Right renal cortex interstitium (tissue), 3 donors: ENCODE data around the gene KLHDC8A. TPM values are rescaled to one million over a fixed set of nuclear protein-coding genes. Genes with fewer than 3 reads are reported as not detected.
"Not testable (repeated sequence)": the region's sequence is repeated elsewhere in the genome, so short reads cannot be mapped to it uniquely, and the experiment has no call there.

Experiments used
- DNase-seq, 3 donors: peaks; one replicate each; pipeline ENCODE4 v3.0.0-alpha.2; 2013; ENCODE audit warnings: low read depth in 3 of 3, low spot score in 2 of 3
- polyA plus RNA-seq, 3 donors: library from polyadenylated mRNA; unstranded; fragments of 120-200 nt; gene quantifications; one replicate each; pipeline ENCODE4 v1.2.1, GENCODE V29; 2013; ENCODE audit not compliant: insufficient read length in 3 of 3

KLHDC8A gene
- polyA plus RNA-seq, 3 donors, result 1.4 to 1.6 (median 1.5) TPM

- no peak for DNase-seq
Observed at GRCh38 chr1:205301842-205302588, 54.7 kb downstream of the KLHDC8A start.

- DNase-seq, result peak; percentile 76 to 88 (median 79)
Observed at GRCh38 chr1:205301205-205301821, 55.4 kb downstream of the KLHDC8A start.

GRCh38 chr1:205300149-205300548, 56.6 kb downstream of the KLHDC8A start:
- no peak for DNase-seq

DNA sequence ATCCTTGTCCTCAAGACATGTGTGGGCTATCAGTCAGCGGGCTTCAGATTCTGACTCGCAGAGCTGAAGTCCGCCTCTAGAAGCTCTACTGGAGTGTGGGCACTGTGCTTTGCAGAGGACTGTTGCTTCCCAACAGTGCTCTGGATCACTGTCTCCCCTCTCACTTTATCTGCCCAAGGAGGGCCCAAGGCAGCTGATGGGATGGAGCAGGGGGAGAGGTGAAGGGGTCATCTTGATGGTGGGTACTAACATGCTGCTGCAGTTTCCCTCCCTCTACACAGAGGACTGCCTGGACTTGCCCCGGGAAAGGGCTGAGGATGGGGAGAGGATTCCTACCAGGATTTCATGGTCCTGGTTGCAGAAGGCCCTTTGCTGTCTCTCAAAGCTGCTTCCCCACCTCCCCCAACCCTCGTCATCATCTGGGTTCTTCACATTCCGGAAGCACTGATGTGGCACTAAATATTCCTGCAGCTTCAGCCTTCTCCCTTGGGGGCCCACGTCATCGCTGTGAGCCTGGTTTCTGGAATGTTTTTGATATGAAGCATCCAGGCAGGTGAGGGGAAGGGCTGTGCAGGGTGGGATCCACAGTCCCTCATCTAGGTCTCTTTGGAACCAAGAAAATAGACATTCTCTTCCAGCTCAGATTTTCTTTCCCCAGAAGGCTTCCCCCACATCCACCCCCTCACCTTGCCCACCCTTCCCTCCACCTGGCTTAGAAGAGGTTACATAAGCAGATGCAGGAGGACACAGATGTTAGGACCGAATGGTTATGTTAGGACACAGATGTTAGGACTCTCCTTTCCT, 58.3 kb downstream of the KLHDC8A start:
- peak; percentile 71 to 81 (median 72) for DNase-seq

GRCh38 chr1:205297546-205298177, 59.1 kb downstream of the KLHDC8A start:
- not testable (repeated sequence) for DNase-seq

- no peak for DNase-seq
Observed at GRCh38 chr1:205296154-205296553, 60.6 kb downstream of the KLHDC8A start.

DNA sequence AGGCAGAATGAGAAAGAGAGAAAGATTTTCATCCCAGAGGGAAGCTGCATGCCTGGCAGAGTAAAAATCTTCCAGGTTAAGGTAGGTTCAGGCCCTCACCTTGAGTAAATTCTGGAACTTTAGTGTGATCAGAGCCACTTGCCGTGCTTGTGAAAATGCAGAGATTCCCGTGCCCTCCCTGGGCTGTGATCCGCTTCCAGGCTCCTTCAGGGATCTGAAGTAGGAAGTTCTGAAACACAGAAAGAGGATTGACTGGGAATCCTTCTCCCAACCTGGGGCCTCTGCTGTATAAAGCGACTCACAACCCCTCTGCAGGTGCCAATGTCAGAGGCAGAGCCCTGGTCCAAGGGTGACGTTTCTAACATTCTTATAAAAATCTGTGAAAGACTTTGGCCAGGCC, 61.8 kb downstream of the KLHDC8A start:
- no peak for DNase-seq

DNA sequence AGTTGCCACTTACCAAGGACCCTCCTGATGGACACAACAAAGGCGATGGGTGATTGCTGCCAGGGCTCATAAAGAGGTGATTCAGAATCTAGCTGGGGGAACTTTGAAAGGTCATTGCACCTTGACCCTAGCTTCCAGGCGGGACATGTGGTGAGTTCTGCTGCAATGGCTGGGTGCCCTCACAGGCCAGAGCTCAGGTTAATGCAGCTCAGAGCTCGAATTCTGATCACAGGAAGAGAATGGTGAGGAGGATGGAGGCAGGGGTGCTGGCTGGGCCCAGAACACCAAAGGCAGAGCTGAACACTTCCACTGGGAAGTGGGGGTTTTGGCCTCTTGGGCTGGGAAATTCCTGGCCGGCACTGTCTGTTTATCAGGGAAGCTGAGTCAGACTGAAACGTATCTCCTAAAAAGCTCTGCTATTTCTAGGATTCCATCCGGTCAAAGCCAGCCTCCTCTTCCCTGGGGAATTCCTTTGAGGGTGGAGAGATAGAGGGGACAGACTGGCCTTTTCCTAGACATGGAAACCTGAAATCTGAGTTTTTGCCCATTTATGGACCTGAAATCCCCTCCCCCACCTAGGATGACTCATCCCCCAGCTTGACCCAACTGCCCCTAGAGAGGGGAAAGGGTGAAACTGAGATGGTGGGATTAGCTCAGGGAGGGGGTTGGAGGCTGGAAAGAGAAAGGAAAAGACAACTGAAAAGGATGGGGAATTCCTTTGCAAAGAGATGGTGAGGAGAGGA, 62.4 kb downstream of the KLHDC8A start:
- no peak for DNase-seq

GRCh38 chr1:205293350-205294074, 63.2 kb downstream of the KLHDC8A start:
- DNase-seq, result no peak

DNA sequence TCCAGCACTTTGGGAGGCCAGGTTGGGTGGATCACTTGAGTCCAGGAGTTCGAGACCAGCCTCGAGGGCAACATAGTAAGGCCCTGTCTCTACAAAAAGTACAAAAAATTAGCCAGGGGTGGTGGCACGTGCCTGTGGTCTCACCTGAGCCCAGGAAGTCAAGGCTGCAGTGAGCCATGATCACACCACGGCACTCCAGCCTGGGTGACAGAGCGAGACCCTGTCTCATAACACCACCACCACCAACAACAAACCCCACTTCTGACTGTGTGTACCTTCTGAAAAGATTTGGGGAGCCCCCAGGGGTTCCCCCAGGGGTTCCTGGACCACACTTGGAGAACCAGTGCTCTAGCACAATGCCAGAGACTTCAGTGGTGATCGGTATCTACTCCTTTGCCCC, 65.1 kb downstream of the KLHDC8A start:
- no peak for DNase-seq

- no peak for DNase-seq
Observed at GRCh38 chr1:205287767-205288559, 68.8 kb downstream of the KLHDC8A start.

GRCh38 chr1:205287076-205287475, 69.6 kb downstream of the KLHDC8A start:
- no peak for DNase-seq

- no peak for DNase-seq
Observed at GRCh38 chr1:205286335-205286950, 70.3 kb downstream of the KLHDC8A start.

Other genes starting within 250 kb of the KLHDC8A start
- 10 to 100 TPM; 20.4 to 22.1 (median 21.4) TPM for gene RBBP5, start 234.9 kb downstream of the KLHDC8A start, polyA plus RNA-seq
- 10 to 100 TPM; 19.8 to 21.0 (median 20.9) TPM for gene DSTYK, start 145.2 kb downstream of the KLHDC8A start, polyA plus RNA-seq
- 1 to 10 TPM; 5.1 to 8.0 (median 6.3) TPM for gene TMCC2, start 129.0 kb downstream of the KLHDC8A start, polyA plus RNA-seq
- gene NUAK2, start 35.2 kb downstream of the KLHDC8A start, polyA plus RNA-seq, result 1 to 10 TPM; 5.8 to 9.9 (median 9.2) TPM
- 1 to 10 TPM; 3.3 to 3.9 (median 3.6) TPM for gene LEMD1, start 65.1 kb upstream of the KLHDC8A start, polyA plus RNA-seq
- gene BLACAT1, start 99.1 kb upstream of the KLHDC8A start, polyA plus RNA-seq, result 1 to 10 TPM; 2.3 to 2.7 (median 2.6) TPM
- 10 to 100 TPM; 17.4 to 22.1 (median 18.2) TPM for gene CDK18, start 147.7 kb upstream of the KLHDC8A start, polyA plus RNA-seq